NCI-H526 (cell line): ENCODE measurements around the gene ITPRIPL2.
A peak's percentile ranks its signal among the peaks of the same experiment; 100 is the strongest.

Experiments used
- DNase-seq, 2 experiments: peaks; one replicate each; lab custom pipeline; 2025; lab: John Stamatoyannopoulos, UW

The ITPRIPL2 gene

GRCh38 chr16:19143599-19143956 lies 29.8 kb downstream of the ITPRIPL2 start:
- no peak for DNase-seq

GRCh38 chr16:19145010-19145409 lies 31.2 kb downstream of the ITPRIPL2 start:
- no peak for DNase-seq

- no peak for DNase-seq
These were observed 33.4 kb downstream of the ITPRIPL2 start for GRCh38 chr16:19147126-19147525.

- DNase-seq, result no peak
These were observed 33.9 kb downstream of the ITPRIPL2 start for GRCh38 chr16:19147627-19148026.

GRCh38 chr16:19148189-19148588 lies 34.4 kb downstream of the ITPRIPL2 start:
- DNase-seq, result no peak

GRCh38 chr16:19151310-19151709 lies 37.5 kb downstream of the ITPRIPL2 start:
- DNase-seq, result no peak

GRCh38 chr16:19152042-19152441 lies 38.3 kb downstream of the ITPRIPL2 start:
- no peak for DNase-seq

GRCh38 chr16:19153876-19154275 lies 40.1 kb downstream of the ITPRIPL2 start:
- DNase-seq, result no peak

- no peak for DNase-seq
These were observed 48.3 kb downstream of the ITPRIPL2 start for GRCh38 chr16:19162085-19162484.

GRCh38 chr16:19163215-19163614 lies 49.5 kb downstream of the ITPRIPL2 start:
- DNase-seq, result no peak

- no peak for DNase-seq
These were observed 50.5 kb downstream of the ITPRIPL2 start for GRCh38 chr16:19164285-19164684.

- no peak for DNase-seq
These were observed 51.3 kb downstream of the ITPRIPL2 start for GRCh38 chr16:19165101-19165500.

- no peak for DNase-seq
These were observed 52.7 kb downstream of the ITPRIPL2 start for GRCh38 chr16:19166500-19166899.

- peak; percentile 7 to 47 for DNase-seq
These were observed 54.1 kb downstream of the ITPRIPL2 start, which contains the start of gene SYT17 for GRCh38 chr16:19167710-19168370. Gene SYT17, plus strand, starts transcription at chr16:19168240. Its CDS starts 407 bp downstream, at chr16:19168647.

GRCh38 chr16:19168371-19169081 lies 54.8 kb downstream of the ITPRIPL2 start:
- DNase-seq, result peak in 1 of 2 experiments; percentile 3

GRCh38 chr16:19169082-19169639 lies 55.4 kb downstream of the ITPRIPL2 start:
- peak in 1 of 2 experiments; percentile 35 for DNase-seq

GRCh38 chr16:19170043-19170655 lies 56.4 kb downstream of the ITPRIPL2 start:
- no peak for DNase-seq
